ENCODE measurements around the gene LPAR4.

- TF ChIP-seq ZNF274 (IDR thresholded peaks at IDR 0.05; ENCODE audit: low read depth, low read length) (no peak), SUZ12 (IDR thresholded peaks at IDR 0.05; ENCODE audit: extremely low read depth, insufficient read depth, insufficient read length) (no peak)
These were observed 1.0 kb upstream of the LPAR4 start for GRCh38 chrX:78746496-78746895.
